NCI-H1694 (cell line): ENCODE data around the gene EMSY.

Experiments
- DNase-seq: peaks from one replicate; lab custom pipeline; 2025; lab: John Stamatoyannopoulos, UW

EMSY gene

GRCh38 chr11:76456571-76456970 is 11.8 kb downstream of the EMSY start:
- no peak for DNase-seq

GRCh38 chr11:76459299-76459698 is 14.5 kb downstream of the EMSY start:
- DNase-seq = peak; percentile 4

- no peak for DNase-seq
Observed at GRCh38 chr11:76459846-76460245, 15.0 kb downstream of the EMSY start.

GRCh38 chr11:76462317-76462716 is 17.5 kb downstream of the EMSY start:
- DNase-seq = no peak

- DNase-seq = no peak
Observed at GRCh38 chr11:76465701-76466100, 20.9 kb downstream of the EMSY start.

- DNase-seq = no peak
Observed at GRCh38 chr11:76466666-76467065, 21.8 kb downstream of the EMSY start.

GRCh38 chr11:76469141-76469540 is 24.3 kb downstream of the EMSY start:
- no peak for DNase-seq

- DNase-seq = no peak
Observed at GRCh38 chr11:76471382-76471781, 26.6 kb downstream of the EMSY start.

GRCh38 chr11:76480241-76480640 is 35.4 kb downstream of the EMSY start:
- DNase-seq = no peak

- DNase-seq = no peak
Observed at GRCh38 chr11:76491644-76492043, 46.8 kb downstream of the EMSY start.

GRCh38 chr11:76493040-76493439 is 48.2 kb downstream of the EMSY start:
- no peak for DNase-seq

- no peak for DNase-seq
Observed at GRCh38 chr11:76493626-76494539, 49.1 kb downstream of the EMSY start.

- no peak for DNase-seq
Observed at GRCh38 chr11:76495019-76495418, 50.2 kb downstream of the EMSY start.

- DNase-seq = no peak
Observed at GRCh38 chr11:76496174-76496573, 51.4 kb downstream of the EMSY start.

GRCh38 chr11:76501526-76502202 is 56.8 kb downstream of the EMSY start:
- DNase-seq = no peak

- no peak for DNase-seq
Observed at GRCh38 chr11:76506833-76507232, 62.0 kb downstream of the EMSY start.

GRCh38 chr11:76510060-76511047 is 65.5 kb downstream of the EMSY start:
- DNase-seq = no peak

- peak; percentile 1 for DNase-seq
Observed at GRCh38 chr11:76512851-76513653, 68.2 kb downstream of the EMSY start.

GRCh38 chr11:76513654-76514034 is 68.8 kb downstream of the EMSY start:
- DNase-seq = no peak

- DNase-seq = no peak
Observed at GRCh38 chr11:76515494-76515893, 70.7 kb downstream of the EMSY start.

- DNase-seq = no peak
Observed at GRCh38 chr11:76523147-76523546, 78.3 kb downstream of the EMSY start.
